Gastroesophageal sphincter (tissue), 4 donors: ENCODE results near the gene EEF1AKMT1. TPM values are rescaled to one million over a fixed set of nuclear protein-coding genes. Genes with fewer than 3 reads are reported as not detected.

Experiments used
- ATAC-seq: fragments of 150-250 bp; one replicate; pipeline ENCODE4 v1.9.1; 2016; ENCODE audit warnings: mild to moderate bottlenecking, moderate library complexity
- H3K27ac ChIP-seq, 4 donors: fragments of 200-600 bp; sonication (generic) in 3 of 4; 1 replicate in 3 of 4; 2 replicates in 1 of 4; pipeline ENCODE4 v1.5.1; 2016 to 2019
- H3K27me3 ChIP-seq: fragments of 200-600 bp; sonication (generic); one replicate; pipeline ENCODE4 v1.5.1; 2019
- H3K36me3 ChIP-seq, 2 donors: fragments of 200-600 bp; sonication (generic); one replicate each; pipeline ENCODE4 v1.5.1; 2019; ENCODE audit warnings: control low read depth in 1 of 2
- H3K4me1 ChIP-seq, 3 donors: fragments of 200-600 bp; sonication (generic); 1 replicate in 2 of 3; 2 replicates in 1 of 3; pipeline ENCODE4 v1.5.1; 2016 to 2019; ENCODE audit warnings: control low read depth in 2 of 3
- H3K4me3 ChIP-seq, 2 donors: fragments of 200-600 bp; sonication (generic); one replicate each; pipeline ENCODE4 v1.5.1; 2019; ENCODE audit warnings: mild to moderate bottlenecking in 1 of 2, moderate library complexity in 1 of 2
- H3K9me3 ChIP-seq, 3 donors: fragments of 200-600 bp; sonication (generic); one replicate each; pipeline ENCODE4 v1.5.1; 2017 to 2019; ENCODE audit warnings: control low read depth in 2 of 3
- EP300 ChIP-seq: sonication (generic); formaldehyde crosslinking; IDR thresholded peaks from one replicate; pipeline ENCODE4 v1.6.1; 2017; ENCODE audit warnings: antibody characterized with exemption, mild to moderate bottlenecking
- POLR2A ChIP-seq, 2 donors: fragments of 450-650 bp; IDR thresholded peaks; one replicate each; pipeline ENCODE4 v1.6.1; 2017; ENCODE audit warnings: antibody characterized with exemption in 2 of 2, mild to moderate bottlenecking in 2 of 2, moderate library complexity in 1 of 2
- POLR2AphosphoS5 ChIP-seq: sonication (generic); formaldehyde crosslinking; IDR thresholded peaks from one replicate; pipeline ENCODE4 v1.6.1; 2017; ENCODE audit warnings: antibody characterized with exemption
- WGBS, 2 donors: methylation state at CpG; one replicate each; pipeline ENCODE4 v1.1.5; 2018; ENCODE audit warnings: low coverage in 1 of 2; 5-methylcytosine and 5-hydroxymethylcytosine counted together
- total RNA-seq, 4 donors: library from RNA; depleted of rRNA; stranded (reverse); fragments of >200 nt; gene quantifications; one replicate each; pipeline ENCODE4 v1.1.0, GENCODE V29; 2016
- TF ChIP-seq, protein P1 (sequence below), 4 experiments: fragments of 200-600 bp in 2 of 4; fragments of 450-650 bp in 2 of 4; sonication (generic) in 1 of 4; IDR thresholded peaks; one replicate each; pipeline ENCODE4 v1.5.1; 2017 to 2019; ENCODE audit warnings: antibody characterized with exemption in 4 of 4, mild to moderate bottlenecking in 2 of 4, moderate library complexity in 2 of 4

EEF1AKMT1 gene
- total RNA-seq, 4 donors from 2014 or later = 13.5 to 39.2 (median 20.3) TPM

- WGBS, 2 donors = 70 to 80% methylated on average over 6 to 9 of the region's 10 CpGs
- Histone ChIP-seq H3K4me1 (peaks cover 3 to 20% (median 4%) of the 10 kb centered on the region in 3 donors), H3K27ac (peak overlapping the region; percentile 63 to 94 (median 88)), H3K9me3 (peaks cover 0 to 11% (median 0%) of the 10 kb centered on the region in 3 donors), H3K27me3 (no peaks in the 10 kb centered on the region), H3K4me3 (peak overlapping the region; percentile 53 to 60), H3K36me3 (peaks cover 0 to 32% of the 10 kb centered on the region in 2 donors)
- TF ChIP-seq POLR2AphosphoS5 (no peak), POLR2A (IDR thresholded peaks at IDR 0.05) (no peak), EP300 (no peak)
- TF ChIP-seq, protein P1, sequence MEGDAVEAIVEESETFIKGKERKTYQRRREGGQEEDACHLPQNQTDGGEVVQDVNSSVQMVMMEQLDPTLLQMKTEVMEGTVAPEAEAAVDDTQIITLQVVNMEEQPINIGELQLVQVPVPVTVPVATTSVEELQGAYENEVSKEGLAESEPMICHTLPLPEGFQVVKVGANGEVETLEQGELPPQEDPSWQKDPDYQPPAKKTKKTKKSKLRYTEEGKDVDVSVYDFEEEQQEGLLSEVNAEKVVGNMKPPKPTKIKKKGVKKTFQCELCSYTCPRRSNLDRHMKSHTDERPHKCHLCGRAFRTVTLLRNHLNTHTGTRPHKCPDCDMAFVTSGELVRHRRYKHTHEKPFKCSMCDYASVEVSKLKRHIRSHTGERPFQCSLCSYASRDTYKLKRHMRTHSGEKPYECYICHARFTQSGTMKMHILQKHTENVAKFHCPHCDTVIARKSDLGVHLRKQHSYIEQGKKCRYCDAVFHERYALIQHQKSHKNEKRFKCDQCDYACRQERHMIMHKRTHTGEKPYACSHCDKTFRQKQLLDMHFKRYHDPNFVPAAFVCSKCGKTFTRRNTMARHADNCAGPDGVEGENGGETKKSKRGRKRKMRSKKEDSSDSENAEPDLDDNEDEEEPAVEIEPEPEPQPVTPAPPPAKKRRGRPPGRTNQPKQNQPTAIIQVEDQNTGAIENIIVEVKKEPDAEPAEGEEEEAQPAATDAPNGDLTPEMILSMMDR (IDR thresholded peaks at IDR 0.05) = no peak
- ATAC-seq = no peak
Measured at GRCh38 chr13:20772401-20773131, 1.2 kb downstream of the EEF1AKMT1 start.

DNA sequence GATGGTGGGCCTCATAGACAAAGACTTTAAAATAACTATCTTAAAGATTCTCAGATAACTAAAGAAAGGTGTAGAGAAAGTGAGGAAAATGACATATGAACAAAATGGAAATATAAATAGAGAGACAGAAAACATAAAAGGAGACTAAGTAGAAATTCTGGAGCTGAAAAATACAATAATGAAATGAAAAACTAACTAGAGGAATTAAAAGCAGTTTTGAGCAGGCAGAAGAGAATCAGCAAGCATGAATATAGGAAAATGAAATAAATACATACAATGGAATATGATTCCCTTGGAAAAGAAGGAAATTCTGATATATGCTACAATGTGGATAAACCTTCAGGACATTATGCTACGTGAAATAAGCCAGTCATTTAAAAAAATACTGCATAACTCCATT lies 3.9 kb downstream of the EEF1AKMT1 start:
- peaks cover 3 to 19% (median 4%) of the 10 kb centered on the region in 3 donors for H3K4me1 ChIP-seq
- H3K27ac ChIP-seq = no peak overlapping the region
- TF ChIP-seq EP300 (no peak), POLR2A (IDR thresholded peaks at IDR 0.05) (no peak), POLR2AphosphoS5 (no peak)
- TF ChIP-seq, protein P1 (IDR thresholded peaks at IDR 0.05) = no peak
- H3K36me3 ChIP-seq = peaks cover 0 to 33% of the 10 kb centered on the region in 2 donors
- H3K4me3 ChIP-seq = no peak overlapping the region
- peaks cover 0 to 17% (median 0%) of the 10 kb centered on the region in 3 donors for H3K9me3 ChIP-seq
- ATAC-seq = no peak
- 90 to 94% methylated on average over 1 of the region's 1 CpG for WGBS, 2 donors
- H3K27me3 ChIP-seq = no peaks in the 10 kb centered on the region

DNA sequence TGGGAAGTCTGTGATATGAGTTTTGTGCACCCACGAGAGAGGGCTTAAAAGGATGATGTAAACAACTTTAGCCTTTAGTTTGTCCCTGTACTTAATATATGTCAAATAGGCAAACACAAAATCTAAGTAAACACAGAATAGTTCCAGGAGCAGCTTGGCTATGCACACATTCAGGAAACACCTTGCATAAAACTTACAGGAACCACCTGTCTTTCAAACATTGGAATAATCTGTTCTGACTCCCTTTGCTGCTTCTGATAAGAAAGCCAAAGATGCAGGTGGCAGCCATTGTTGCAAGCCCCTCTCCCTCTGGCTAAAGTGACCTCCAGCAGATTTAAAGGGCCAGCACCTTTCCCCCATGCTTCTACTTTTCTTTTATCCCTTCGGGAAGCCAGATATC lies 4.7 kb downstream of the EEF1AKMT1 start:
- TF ChIP-seq EP300 (no peak), POLR2AphosphoS5 (no peak), POLR2A (IDR thresholded peaks at IDR 0.05) (no peak)
- TF ChIP-seq, protein P1 (IDR thresholded peaks at IDR 0.05) = no peak
- no peak overlapping the region for H3K4me3 ChIP-seq
- H3K4me1 ChIP-seq = peaks cover 3 to 12% (median 4%) of the 10 kb centered on the region in 3 donors
- H3K9me3 ChIP-seq = peaks cover 0 to 17% (median 0%) of the 10 kb centered on the region in 3 donors
- H3K27ac ChIP-seq = no peak overlapping the region
- 29 to 53% methylated on average over 1 to 2 of the region's 2 CpGs for WGBS, 2 donors
- no peak for ATAC-seq
- peaks cover 0 to 33% of the 10 kb centered on the region in 2 donors for H3K36me3 ChIP-seq
- H3K27me3 ChIP-seq = no peaks in the 10 kb centered on the region

- Histone ChIP-seq H3K27me3 (no peaks in the 10 kb centered on the region), H3K27ac (no peak overlapping the region), H3K36me3 (peaks cover 0 to 33% of the 10 kb centered on the region in 2 donors), H3K4me1 (peaks cover under 1 to 4% (median under 1%) of the 10 kb centered on the region in 3 donors), H3K4me3 (no peak overlapping the region), H3K9me3 (peaks cover 0 to 17% (median 0%) of the 10 kb centered on the region in 3 donors)
- TF ChIP-seq POLR2A (IDR thresholded peaks at IDR 0.05) (no peak), POLR2AphosphoS5 (no peak), EP300 (no peak)
- TF ChIP-seq, protein P1 (IDR thresholded peaks at IDR 0.05) = no peak
- WGBS, 2 donors = 80 to 96% methylated on average over 1 to 2 of the region's 2 CpGs
- no peak for ATAC-seq
Measured at GRCh38 chr13:20767309-20767943, 6.3 kb downstream of the EEF1AKMT1 start.
